GM11168 (cell line): ENCODE results near the gene FRMD4A.
"Not testable (repeated sequence)": the region's sequence is repeated elsewhere in the genome, so short reads cannot be mapped to it uniquely, and the experiment has no call there.

ENCODE experiments used
- in situ Hi-C: fragments of 300-500 bp; cut with MboI; formaldehyde crosslinking; loops from one replicate; pipeline ENCODE4 v1.12.0; 2022; ENCODE audit warnings: low sequenced_read_pairs; ENCODE audit not compliant: unreplicated experiment

FRMD4A gene

DNA sequence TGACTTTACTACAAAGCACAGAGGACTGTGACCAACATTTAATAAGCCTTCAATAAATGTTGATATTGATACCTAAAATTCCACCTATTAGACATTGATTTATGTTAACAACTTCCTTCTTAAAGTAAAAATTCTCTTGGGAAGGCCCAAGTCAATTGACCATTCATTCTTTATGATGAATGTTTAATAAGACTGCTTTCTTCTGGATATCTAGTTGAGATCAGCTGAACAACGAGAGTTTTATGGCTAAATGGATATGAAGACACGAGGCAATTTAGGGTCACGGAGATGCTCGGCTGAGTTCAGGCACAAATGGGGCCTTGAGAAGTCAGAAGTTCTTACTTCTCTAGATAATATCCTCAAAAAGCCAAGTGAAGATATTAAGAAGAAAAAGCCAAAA, 258.8 kb downstream of the FRMD4A start:
- in situ Hi-C loops, result no loop called here

DNA sequence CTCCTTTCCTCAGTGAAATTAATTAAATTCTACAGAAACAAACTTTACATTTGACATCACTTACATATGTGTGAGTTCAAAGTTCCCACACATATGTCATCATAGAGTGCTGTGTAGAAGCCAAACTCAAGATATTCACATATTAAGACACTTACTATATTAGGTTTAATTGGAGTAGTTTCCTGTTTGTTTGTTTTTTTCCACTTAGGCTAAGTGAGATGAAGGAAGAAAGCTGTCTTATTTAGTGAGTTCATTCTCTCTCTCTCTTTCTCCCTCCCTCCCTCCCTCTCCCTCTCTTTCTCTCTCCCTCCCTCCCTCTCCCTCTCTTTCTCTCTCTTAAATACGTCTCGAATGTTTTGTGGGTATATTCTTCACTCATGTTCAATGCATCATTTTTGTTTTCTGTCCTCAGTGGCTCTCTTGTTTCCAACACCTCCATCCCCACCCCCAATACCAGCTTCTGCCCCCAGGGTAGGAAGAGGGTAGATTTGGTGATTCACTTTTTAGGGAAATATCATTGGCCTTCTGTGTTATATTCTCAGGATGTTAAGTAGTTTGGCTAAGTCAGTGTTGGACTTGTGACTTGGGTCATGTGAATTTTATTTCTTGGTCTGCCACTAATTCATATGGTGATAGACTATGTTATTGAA, 262.0 kb downstream of the FRMD4A start:
- in situ Hi-C loops, result no loop called here

DNA sequence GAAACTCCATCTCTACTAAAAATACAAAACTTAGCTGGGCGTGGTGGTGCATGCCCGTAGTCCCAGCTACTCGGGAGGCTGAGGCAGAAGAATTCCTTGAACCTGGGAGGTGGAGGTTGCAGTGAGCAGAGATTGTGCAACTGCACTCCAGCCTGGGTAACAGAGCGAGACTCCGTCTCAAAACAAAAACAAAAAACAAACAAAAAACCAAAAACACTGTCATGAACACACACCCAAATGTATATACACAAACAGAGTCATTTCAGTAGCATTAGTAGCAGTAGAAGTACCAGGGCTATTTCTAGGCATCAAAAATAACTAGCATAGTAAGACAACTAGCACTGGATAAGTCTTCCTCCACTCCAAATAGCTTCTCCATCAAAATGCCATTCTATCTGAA, 263.1 kb downstream of the FRMD4A start:
- in situ Hi-C loops, result not testable (repeated sequence)

DNA sequence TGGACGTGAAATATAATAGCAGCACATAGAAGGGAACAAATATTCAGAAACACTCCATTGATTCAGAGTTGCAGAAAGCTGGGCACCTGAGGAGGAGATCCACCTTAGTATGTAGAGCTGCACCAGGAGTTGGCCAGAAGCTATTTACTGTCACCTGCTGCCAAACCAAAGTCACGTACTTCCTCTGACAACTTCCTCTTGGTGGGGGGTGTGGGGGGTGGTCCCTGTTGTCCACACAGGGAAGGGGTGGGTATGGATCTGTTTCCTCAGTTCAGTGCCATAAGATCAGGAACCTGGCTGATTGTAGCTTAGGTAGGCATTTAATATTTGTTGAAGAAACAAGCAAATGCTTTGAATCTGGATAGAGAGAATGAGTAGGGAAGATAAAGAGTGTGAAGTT, 264.6 kb downstream of the FRMD4A start:
- in situ Hi-C loops, result no loop called here

DNA sequence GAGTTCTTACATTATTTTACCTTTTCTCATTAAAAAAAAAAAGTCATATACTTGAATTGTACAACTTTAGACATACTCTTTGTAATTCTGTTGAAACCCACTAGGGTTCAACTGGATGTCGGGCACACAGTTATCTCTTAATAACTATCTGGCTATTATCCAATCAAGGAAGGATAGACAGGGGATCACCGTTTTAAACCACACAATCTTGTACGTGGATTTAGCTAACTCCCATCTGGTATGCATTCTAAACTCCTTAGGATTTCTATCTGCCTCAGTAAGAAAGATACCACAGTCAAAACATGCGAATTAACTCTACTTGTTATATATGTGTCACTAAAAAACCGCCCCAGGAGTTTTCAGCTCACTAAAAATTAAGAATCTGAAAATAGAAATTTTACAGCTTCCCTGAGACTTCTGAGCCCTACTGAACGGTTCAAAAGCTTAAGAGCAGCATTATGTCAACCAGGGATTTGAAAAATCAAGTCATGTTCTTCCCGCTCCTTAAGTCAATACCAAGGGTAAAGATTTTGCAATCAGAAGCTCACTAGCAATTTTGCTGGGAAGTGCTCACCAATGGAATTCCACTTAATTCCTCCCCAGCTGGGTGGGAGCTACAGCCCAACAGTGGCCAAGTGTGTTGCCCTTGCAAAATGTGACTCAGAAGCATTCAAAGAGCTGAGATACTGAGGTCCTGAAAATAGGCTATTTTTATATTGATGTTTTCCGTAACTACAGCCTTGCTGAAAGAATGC, 267.0 kb downstream of the FRMD4A start:
- in situ Hi-C loops, result no loop called here

DNA sequence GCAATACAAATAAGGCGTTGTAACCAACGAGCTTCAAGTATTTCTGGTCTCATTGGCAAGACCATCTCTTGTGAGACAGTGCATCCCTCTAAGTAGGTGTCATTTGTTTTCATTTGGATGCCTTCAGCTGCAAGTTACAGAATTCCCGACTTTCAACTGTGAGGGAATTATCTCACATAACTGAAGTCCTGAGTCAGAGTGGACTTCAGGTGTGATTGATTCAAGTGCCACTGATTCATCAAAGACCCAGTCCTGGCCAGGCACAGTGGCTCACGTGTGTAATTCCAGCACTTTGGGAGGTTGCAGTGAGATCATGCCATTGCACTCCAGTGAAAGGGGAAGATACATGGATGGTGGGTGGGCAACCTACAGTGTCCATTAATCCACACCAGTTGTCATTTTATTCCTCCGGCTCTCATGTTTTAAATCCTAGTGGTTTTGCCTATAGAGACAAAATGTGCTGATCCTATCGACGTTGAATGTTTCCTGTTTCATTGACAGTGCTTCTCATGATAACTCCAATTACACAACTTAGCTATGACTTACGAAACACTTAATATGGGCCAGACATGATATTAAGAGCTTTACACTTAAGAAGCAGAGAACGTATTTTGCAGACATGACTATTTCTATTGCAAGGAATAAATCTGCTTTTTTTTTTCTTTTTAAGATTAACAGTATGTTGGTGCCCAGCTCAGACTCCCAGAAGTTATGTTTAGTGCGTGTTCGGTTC, 268.0 kb downstream of the FRMD4A start:
- in situ Hi-C loops, result no loop called here

DNA sequence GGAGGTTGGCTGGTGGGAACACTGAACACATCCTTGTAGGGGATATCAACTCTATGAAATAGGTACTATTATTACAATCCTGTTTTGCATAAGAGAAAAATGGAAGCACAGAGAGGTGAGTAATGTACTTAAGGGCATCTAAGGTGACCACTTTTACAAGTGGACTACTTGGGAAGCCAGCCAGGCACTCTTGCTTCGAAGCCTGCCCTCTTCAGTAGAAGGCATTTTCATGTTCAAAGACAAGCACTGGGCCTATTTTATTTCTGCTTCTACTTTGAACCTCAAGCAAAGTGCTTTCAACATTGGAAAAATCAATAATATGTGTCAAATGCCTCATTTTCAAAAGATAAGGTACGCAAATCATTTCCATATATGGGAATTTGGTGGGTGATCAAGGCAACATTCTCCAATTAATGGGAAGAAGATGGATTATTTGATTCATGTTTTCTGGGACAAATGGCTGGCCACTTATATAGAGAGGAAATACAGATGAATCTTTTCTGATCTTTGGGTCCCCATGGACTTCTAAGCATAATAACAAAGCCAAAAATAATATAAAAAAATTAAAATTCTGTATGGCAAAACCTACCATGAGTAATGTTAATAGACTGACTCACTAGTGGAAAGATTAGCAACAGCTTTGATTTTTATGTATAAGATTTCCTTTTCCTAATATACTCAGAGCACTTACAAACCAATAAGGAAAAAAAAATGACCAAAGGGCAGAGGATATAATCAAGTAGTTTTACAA, 270.2 kb downstream of the FRMD4A start:
- in situ Hi-C loops, result no loop called here

DNA sequence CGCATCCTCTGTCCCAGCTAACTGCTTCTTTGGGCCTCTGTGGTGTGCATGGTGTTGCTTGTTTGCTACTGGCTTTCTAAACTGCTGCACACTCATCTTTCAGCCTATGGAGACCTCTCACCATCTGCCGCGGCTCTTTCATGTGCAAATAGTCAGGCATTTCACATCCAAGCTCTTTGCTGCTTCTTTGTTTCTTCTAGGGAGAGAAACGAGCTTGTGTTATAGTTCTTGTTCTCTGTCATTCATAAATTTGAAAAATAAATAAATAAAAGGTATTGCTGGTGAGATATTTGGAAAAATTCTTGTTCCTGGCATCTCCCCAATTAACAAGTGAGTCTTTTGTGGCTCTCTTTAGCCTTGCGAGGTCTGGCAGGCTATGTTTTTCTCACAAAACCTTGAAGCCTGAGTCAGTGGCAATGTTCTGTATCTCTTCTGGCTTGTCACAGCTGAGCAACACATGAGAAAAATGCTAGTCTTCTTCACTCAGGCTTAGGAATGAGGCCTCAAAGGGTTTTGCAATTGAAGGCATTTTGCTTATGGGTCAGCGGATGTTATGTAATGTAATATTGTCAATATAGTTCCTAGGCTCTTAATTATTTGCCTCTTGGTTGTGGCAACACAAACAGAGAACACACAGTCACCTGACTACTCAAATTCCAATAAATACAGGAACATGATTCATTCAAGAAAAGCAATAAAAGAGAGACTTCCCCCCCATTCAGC, 274.0 kb downstream of the FRMD4A start:
- in situ Hi-C loops, result no loop called here

DNA sequence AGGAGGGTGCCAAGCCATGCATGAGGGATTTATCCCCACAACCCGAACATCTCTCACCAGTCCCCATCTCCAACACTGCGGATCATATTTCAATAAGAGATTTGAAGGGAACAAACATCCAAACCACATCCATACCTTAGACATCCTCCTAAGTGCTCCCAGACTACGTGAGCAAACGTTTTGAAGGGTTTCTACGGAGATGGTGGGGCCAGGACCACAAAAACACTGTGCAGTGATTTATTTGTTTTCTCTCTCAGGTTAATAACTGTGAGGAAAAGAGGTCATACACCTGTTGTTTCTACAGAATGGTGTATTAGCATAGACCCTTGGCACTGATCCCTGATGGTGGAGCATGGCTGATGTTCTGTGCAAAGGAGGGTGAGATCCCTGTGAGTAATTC, 277.8 kb downstream of the FRMD4A start:
- in situ Hi-C loops, result no loop called here

DNA sequence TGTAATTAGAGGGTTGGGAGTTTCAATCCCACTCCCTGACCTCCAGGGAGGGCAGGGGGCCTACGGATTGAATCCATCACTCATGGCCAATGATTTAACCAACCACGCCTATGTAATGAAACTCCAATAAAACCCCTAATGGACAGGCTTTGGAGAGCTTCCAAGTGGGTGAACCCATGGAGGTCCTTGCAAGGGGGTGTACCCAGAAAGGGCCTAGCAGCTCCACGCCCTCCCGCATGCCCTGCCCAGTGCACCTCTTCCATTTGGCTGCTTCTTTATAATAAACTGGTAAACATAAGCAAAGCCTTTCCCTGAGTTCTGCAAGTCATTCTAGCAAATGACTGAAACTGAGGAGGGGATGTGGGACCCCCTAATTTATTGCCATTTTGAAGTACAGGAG, 280.1 kb downstream of the FRMD4A start:
- in situ Hi-C loops, result no loop called here

DNA sequence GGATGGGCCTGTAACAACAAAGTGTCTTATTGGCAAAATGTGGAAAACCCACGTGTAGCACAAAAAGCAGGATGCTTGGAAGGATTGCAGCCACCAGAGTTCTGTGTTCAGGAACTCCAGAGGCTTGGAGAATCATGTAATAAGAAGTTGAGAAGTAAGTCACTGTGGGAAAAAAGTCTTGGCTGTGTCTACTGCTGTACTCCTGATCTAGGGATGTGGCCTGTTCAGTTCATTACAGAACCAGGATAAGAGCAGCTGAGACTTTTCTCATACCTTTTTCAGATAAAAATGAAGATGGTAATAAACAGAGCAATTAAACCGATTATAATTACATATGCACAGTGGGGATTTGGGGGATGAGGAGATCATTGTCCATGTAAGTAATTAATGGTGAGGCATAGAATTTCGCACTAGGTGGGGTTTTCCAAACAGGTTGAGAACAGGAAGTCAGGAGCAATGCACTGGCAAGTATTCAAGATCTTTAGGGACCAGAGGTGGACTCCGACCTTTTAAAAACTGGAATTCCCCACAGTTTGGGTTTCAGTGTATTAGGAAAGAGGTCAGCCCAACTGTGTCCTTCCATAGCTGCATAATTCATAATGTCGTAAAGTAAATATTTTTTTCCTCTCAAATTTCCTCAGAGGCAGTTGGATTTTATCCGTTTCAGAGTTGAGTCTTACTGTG, 281.7 kb downstream of the FRMD4A start:
- in situ Hi-C loops, result no loop called here

DNA sequence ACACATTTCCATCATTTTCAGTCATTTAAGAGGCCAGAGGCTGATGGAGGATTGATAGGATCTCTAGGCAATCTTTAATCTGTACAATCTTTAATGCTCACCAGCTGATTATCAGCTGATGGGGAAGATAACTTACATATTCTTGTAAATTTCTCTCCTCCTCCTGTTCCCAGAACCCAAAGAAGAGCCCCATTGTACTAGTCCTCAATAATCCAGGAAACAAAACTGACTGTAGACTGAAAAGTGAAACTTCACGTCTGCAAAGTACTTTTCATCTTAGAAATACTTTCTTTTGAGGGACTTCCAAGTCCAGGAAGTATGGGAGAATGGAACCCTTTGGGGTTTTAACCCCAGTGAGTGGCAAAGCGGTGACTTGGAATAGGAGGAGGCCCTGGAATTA, 283.3 kb downstream of the FRMD4A start:
- in situ Hi-C loops, result no loop called here

DNA sequence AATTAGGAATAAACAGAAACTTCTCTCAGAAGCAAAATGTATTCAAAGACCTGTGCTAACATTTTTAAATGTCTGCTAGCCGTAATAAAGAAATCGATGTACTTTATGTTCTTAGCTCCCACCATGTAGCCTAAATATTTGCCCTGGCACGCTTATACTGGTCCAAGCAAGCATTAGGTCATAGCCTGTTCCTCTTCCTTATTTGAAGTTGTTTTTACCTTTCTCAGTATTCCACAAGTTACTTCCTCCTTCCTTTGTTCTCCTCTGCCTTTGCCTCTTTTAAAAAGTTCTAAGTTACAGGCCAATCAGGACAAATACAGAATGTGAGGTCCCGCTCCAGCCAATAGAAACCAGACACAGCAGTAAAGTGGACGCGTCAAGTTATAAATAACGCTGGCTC, 288.7 kb downstream of the FRMD4A start:
- in situ Hi-C loops, result not testable (repeated sequence)

DNA sequence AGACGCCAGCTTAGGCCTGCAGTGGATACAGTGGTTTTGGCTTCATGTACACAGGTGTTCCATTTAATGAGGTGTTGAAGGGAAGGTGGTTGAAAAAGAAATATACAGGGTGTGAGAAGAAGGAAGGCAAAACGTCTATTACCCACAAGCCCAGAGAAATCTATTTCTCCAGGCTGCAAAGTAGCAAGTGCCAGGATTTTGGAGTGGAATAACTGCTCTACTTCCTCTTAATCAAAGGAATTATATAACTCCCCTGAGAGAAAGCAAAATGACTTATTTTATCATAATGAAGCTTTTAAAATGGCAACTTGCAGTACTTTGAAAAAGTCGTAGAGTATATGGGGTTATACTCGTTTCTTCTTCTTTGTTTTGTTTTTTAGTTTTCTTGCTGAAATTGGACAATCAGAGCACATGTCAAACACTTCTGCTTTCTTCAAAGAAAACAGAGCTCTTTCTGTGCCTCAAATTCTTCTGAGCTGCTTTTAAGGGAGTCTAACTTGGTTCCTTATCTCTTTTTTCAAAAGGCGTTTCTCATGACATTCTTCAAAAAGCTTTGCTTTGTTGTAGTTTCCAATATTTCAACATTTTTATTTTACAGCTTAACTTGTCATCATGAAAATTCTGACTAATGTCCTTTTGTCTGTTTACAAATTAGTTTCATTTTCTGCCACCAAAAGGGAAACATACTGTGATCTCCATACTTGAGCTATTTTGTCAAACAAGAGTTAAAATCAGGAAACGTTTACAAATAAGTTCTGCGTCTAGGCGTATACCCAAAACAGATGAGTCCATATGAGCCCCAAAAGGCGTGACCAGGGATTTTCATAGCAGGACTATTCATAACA, 289.7 kb downstream of the FRMD4A start:
- in situ Hi-C loops, result no loop called here

DNA sequence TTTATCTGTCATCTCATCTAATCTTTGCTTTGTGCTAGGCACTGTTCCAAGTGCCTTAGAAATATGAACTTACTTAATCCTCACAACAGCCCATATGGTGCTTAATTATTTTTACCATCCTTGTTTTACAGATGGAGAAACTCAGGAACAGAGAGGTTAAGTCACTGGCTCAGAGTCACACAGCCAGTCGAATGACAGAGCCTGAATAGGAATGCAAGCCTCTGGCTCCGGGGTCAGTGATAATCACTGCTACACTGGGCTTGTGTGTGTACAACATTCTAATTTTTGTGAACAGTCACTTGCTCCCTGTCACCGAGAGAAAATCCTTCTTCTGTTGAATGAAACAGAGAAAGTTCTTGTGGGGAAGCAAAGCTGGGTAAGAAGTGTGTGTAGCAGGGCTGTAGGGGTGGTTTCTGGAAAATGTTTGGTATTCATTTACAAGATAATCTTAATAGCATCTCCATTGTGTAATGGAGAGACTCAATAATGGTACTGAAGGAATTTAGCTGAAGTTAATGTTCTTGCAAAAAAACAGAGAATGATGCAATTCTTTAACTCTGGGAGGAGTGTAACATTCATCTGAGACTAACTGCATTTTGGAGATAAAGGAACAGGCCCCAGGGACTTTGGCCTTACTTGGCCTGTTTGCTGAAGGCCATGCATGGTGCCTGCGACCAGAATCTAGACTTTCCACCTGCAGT, 290.6 kb downstream of the FRMD4A start:
- in situ Hi-C loops, result no loop called here

DNA sequence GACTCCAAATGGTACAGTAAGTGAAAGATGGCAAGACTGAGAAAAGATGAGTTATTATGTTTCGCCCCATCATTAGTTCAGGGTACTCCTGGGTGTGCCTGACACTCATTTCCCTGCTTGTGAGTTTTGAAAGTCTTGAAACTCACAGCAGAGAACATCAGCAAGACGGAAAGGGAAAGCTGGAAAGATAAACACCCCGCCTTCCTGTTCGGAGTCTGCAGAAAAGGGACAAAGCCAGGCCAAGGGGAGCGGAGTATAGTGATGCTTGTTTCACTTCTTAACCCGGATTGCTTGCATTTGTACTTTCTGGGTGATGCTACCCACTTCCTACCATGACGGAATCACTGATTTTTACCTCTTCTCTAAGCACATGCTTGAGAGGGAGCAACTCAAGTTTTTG, 294.5 kb downstream of the FRMD4A start:
- in situ Hi-C loops, result no loop called here

DNA sequence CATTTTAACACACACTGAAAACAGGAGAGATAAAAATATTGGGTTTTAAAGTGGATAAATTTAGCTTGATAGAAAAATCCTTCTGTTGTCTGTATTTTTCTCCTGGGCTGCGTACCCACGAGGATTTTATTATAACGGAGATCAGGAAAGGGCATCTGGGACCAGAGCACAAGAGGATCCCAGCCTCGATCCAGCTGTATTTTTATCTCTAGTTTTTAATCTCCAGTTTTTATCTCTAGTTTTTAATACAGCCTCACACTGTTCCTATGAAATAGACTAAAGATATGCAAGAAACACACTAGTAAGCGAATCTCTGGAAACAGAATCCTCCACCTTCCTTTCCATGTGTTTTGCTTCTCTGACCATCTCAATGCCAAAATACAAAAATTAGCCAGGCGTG, 295.2 kb downstream of the FRMD4A start:
- in situ Hi-C loops, result no loop called here

DNA sequence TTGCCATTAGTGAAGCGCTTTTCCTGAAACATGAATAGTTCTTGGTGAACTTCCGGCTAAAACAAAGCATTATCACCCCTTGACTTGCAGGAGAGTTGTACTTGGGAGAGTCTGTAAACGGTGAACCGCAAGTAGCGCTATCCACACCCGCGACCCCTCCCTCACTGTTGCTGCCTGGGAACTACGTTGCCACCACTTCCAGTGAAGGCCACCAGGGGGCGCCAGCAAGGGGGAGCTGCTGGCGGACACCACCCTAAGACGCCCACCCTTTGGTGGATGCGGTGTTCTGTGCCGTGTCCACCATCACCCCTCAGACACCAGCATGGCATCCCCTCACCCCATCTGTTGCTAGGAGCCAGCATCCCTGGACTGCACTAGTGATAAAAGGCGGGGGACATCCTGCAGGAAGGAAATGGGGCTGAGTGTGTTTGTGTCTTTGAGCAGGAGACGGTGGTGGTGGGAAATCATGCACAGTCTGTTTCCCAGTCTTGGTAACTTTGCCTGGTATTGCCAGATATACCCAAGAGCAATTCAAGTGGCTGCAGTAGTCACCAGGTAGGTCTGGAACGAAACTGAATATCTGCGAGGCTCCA, 298.2 kb downstream of the FRMD4A start:
- in situ Hi-C loops, result no loop called here
